Astrocyte (in vitro differentiated cells and primary cell): ENCODE measurements around the gene LOXHD1. TPM values are rescaled to one million over a fixed set of nuclear protein-coding genes. Genes with fewer than 3 reads are reported as not detected.

Experiments used
- DNase-seq: peaks from one replicate; pipeline ENCODE4 v3.0.0-alpha.2; 2010; ENCODE audit warnings: low read depth
- FAIRE-seq: peaks from 2 replicates; lab custom pipeline; 2011; peaks lifted over from hg19 to GRCh38; lab: Jason Lieb, UNC
- H2AFZ ChIP-seq: 2 replicates; pipeline ENCODE4 v1.6.0; 2012; ENCODE audit warnings: low read depth, low read length, inconsistent platforms
- H3K27ac ChIP-seq: 2 replicates; pipeline ENCODE4 v1.5.1; 2011; ENCODE audit warnings: low read depth, low read length, inconsistent platforms
- H3K27me3 ChIP-seq: 2 replicates; pipeline ENCODE4 v1.6.0; 2011; ENCODE audit warnings: low read length, inconsistent platforms; ENCODE audit not compliant: insufficient read depth
- H3K36me3 ChIP-seq: 2 replicates; pipeline ENCODE4 v1.5.1; 2011; ENCODE audit warnings: low read length, inconsistent platforms; ENCODE audit not compliant: insufficient read depth
- H3K4me1 ChIP-seq: 2 replicates; pipeline ENCODE4 v1.5.1; 2011; ENCODE audit warnings: low read length, inconsistent platforms; ENCODE audit not compliant: insufficient read depth
- H3K4me2 ChIP-seq: 2 replicates; pipeline ENCODE4 v1.6.0; 2012; ENCODE audit warnings: low read length, inconsistent platforms
- H3K4me3 ChIP-seq: 2 replicates; pipeline ENCODE4 v1.5.1; 2011; ENCODE audit warnings: low read depth, mild to moderate bottlenecking, low read length, inconsistent platforms; ENCODE audit not compliant: insufficient read depth
- H3K79me2 ChIP-seq: 2 replicates; pipeline ENCODE4 v1.6.0; 2012; ENCODE audit warnings: mild to moderate bottlenecking, low read length, inconsistent platforms; ENCODE audit not compliant: insufficient read depth
- H3K9ac ChIP-seq: 2 replicates; pipeline ENCODE4 v1.6.0; 2012; ENCODE audit warnings: mild to moderate bottlenecking, low read length, inconsistent platforms
- H3K9me3 ChIP-seq: 2 replicates; pipeline ENCODE4 v1.5.1; 2012; ENCODE audit warnings: low read depth, mild to moderate bottlenecking, low read length, inconsistent platforms; ENCODE audit not compliant: insufficient read depth
- H4K20me1 ChIP-seq: 2 replicates; pipeline ENCODE4 v1.6.0; 2012; ENCODE audit warnings: low read length, inconsistent platforms; ENCODE audit not compliant: insufficient read depth
- H3K27ac Mint-ChIP-seq: one replicate; pipeline ENCODE4 v1.8.0; 2021; ENCODE audit warnings: mild to moderate bottlenecking, mixed read lengths; ENCODE audit not compliant: unreplicated experiment
- H3K27me3 Mint-ChIP-seq: one replicate; pipeline ENCODE4 v1.8.0; 2021; ENCODE audit warnings: low read depth, mixed read lengths; ENCODE audit not compliant: unreplicated experiment
- H3K36me3 Mint-ChIP-seq: one replicate; pipeline ENCODE4 v1.8.0; 2021; ENCODE audit warnings: low read depth, mixed read lengths; ENCODE audit not compliant: unreplicated experiment
- H3K4me1 Mint-ChIP-seq: one replicate; pipeline ENCODE4 v1.8.0; 2021; ENCODE audit warnings: low read depth, mixed read lengths; ENCODE audit not compliant: unreplicated experiment
- H3K4me3 Mint-ChIP-seq: one replicate; pipeline ENCODE4 v1.8.0; 2021; ENCODE audit warnings: mild to moderate bottlenecking, moderate library complexity, mixed read lengths; ENCODE audit not compliant: unreplicated experiment
- H3K9me3 Mint-ChIP-seq: one replicate; pipeline ENCODE4 v1.8.0; 2021; ENCODE audit warnings: mild to moderate bottlenecking, mixed read lengths; ENCODE audit not compliant: unreplicated experiment
- EZH2 ChIP-seq: IDR thresholded peaks from 2 replicates; pipeline ENCODE4 v1.6.1; 2012; ENCODE audit warnings: mild to moderate bottlenecking, low read length, inconsistent platforms; ENCODE audit not compliant: insufficient read depth
- total RNA-seq: library from RNA; stranded (reverse); gene quantifications from 2 replicates; pipeline ENCODE4 v1.2.1, GENCODE V29; 2021
- TF ChIP-seq, protein P1 (sequence below): IDR thresholded peaks from 2 replicates; pipeline ENCODE4 v1.5.1; 2011; ENCODE audit warnings: low read depth, mild to moderate bottlenecking, inconsistent platforms, low read length, moderate library complexity; ENCODE audit not compliant: insufficient read depth

LOXHD1 gene
- total RNA-seq, 1 donor from 2014 or later = not detected

GRCh38 chr18:46506974-46507586 is 149.9 kb downstream of the LOXHD1 start:
- Mint-ChIP-seq H3K36me3 (no peaks in the 10 kb centered on the region), H3K4me1 (no peaks in the 10 kb centered on the region), H3K4me3 (no peak overlapping the region), H3K27ac (no peak overlapping the region), H3K9me3 (no peaks in the 10 kb centered on the region), H3K27me3 (peaks cover 79% of the 10 kb centered on the region)
- no peaks in the 10 kb centered on the region for H3K27me3 ChIP-seq
- no peak overlapping the region for H3K9ac ChIP-seq
- DNase-seq (no peak), FAIRE-seq (no peak)
- no peaks in the 10 kb centered on the region for H3K36me3 ChIP-seq
- no peaks in the 10 kb centered on the region for H3K79me2 ChIP-seq
- H3K27ac ChIP-seq = no peak overlapping the region
- no peak overlapping the region for H3K4me2 ChIP-seq
- H3K9me3 ChIP-seq = no peaks in the 10 kb centered on the region
- H4K20me1 ChIP-seq = no peaks in the 10 kb centered on the region
- no peak overlapping the region for H2AFZ ChIP-seq
- no peak for TF ChIP-seq EZH2
- TF ChIP-seq, protein P1, sequence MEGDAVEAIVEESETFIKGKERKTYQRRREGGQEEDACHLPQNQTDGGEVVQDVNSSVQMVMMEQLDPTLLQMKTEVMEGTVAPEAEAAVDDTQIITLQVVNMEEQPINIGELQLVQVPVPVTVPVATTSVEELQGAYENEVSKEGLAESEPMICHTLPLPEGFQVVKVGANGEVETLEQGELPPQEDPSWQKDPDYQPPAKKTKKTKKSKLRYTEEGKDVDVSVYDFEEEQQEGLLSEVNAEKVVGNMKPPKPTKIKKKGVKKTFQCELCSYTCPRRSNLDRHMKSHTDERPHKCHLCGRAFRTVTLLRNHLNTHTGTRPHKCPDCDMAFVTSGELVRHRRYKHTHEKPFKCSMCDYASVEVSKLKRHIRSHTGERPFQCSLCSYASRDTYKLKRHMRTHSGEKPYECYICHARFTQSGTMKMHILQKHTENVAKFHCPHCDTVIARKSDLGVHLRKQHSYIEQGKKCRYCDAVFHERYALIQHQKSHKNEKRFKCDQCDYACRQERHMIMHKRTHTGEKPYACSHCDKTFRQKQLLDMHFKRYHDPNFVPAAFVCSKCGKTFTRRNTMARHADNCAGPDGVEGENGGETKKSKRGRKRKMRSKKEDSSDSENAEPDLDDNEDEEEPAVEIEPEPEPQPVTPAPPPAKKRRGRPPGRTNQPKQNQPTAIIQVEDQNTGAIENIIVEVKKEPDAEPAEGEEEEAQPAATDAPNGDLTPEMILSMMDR = no peak
- H3K4me3 ChIP-seq = no peak overlapping the region
- no peaks in the 10 kb centered on the region for H3K4me1 ChIP-seq

DNA sequence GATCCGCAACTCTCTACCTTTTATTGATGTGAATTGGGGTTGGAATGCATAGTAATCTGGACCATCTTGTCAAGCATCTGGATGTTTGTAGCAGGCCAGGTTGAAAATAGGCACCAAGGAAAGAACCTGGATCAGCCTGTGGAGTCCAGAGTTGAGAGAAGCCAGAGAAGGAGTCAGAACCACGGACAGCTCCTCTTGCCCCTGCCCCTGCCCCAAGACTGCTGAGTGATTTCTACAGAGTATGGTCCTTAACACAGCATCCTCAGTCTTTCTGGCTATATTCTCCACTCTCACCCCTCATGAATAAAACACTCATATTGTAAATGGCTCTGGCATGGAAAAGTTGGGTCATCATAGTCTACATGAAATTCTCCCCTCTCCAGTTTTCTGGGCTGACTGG is 154.6 kb downstream of the LOXHD1 start:
- FAIRE-seq (no peak), DNase-seq (no peak)
- TF ChIP-seq, protein P1 = no peak
- TF ChIP-seq EZH2 = no peak

GRCh38 chr18:46497129-46497528 is 159.9 kb downstream of the LOXHD1 start:
- H3K36me3 ChIP-seq = no peaks in the 10 kb centered on the region
- no peaks in the 10 kb centered on the region for H3K27me3 ChIP-seq
- H3K27ac Mint-ChIP-seq = no peak overlapping the region
- no peak overlapping the region for H3K27ac ChIP-seq
- no peak overlapping the region for H3K4me3 Mint-ChIP-seq
- H4K20me1 ChIP-seq = no peaks in the 10 kb centered on the region
- no peak overlapping the region for H3K4me3 ChIP-seq
- H3K9ac ChIP-seq = no peak overlapping the region
- no peaks in the 10 kb centered on the region for H3K4me1 ChIP-seq
- H3K9me3 ChIP-seq = no peaks in the 10 kb centered on the region
- FAIRE-seq (no peak), DNase-seq (peak; percentile 6)
- no peaks in the 10 kb centered on the region for H3K36me3 Mint-ChIP-seq
- H3K27me3 Mint-ChIP-seq = peaks cover 23% of the 10 kb centered on the region
- H3K79me2 ChIP-seq = no peaks in the 10 kb centered on the region
- no peaks in the 10 kb centered on the region for H3K9me3 Mint-ChIP-seq
- H3K4me1 Mint-ChIP-seq = no peaks in the 10 kb centered on the region
- H2AFZ ChIP-seq = no peak overlapping the region
- no peak overlapping the region for H3K4me2 ChIP-seq
- no peak for TF ChIP-seq EZH2
- TF ChIP-seq, protein P1 = no peak

More for the DNA sequence above, 154.6 kb downstream of the LOXHD1 start:
- Mint-ChIP-seq H3K4me1 (no peaks in the 10 kb centered on the region), H3K4me3 (no peak overlapping the region), H3K36me3 (no peaks in the 10 kb centered on the region), H3K9me3 (no peaks in the 10 kb centered on the region), H3K27me3 (peaks cover 46% of the 10 kb centered on the region), H3K27ac (no peak overlapping the region)
- Histone ChIP-seq H4K20me1 (no peaks in the 10 kb centered on the region), H3K9ac (no peak overlapping the region), H3K27ac (no peak overlapping the region), H3K9me3 (no peaks in the 10 kb centered on the region), H3K4me3 (no peak overlapping the region), H3K27me3 (no peaks in the 10 kb centered on the region), H3K4me2 (no peak overlapping the region), H3K4me1 (no peaks in the 10 kb centered on the region), H3K79me2 (no peaks in the 10 kb centered on the region), H3K36me3 (no peaks in the 10 kb centered on the region), H2AFZ (no peak overlapping the region)
